Parathyroid adenoma (tissue), 2 donors: ENCODE results near the gene OTX2.

Source experiments
- H2AFZ ChIP-seq: fragments of 300-600 bp; sonication (generic); one replicate; pipeline ENCODE4 v1.7.0; 2017; ENCODE audit warnings: antibody characterized with exemption, mild to moderate bottlenecking
- H3K27ac ChIP-seq: fragments of 300-600 bp; sonication (generic); one replicate; pipeline ENCODE4 v1.7.0; 2017
- H3K27me3 ChIP-seq: fragments of 300-600 bp; sonication (generic); one replicate; pipeline ENCODE4 v1.7.0; 2017; ENCODE audit warnings: low read length; ENCODE audit not compliant: control insufficient read depth, insufficient read depth
- H3K36me3 ChIP-seq: fragments of 300-600 bp; sonication (generic); one replicate; pipeline ENCODE4 v1.7.0; 2017; ENCODE audit warnings: low read length; ENCODE audit not compliant: control insufficient read depth, insufficient read depth
- H3K4me1 ChIP-seq: fragments of 300-600 bp; sonication (generic); one replicate; pipeline ENCODE4 v1.7.0; 2017; ENCODE audit warnings: control low read depth
- H3K4me2 ChIP-seq: fragments of 300-600 bp; sonication (generic); one replicate; pipeline ENCODE4 v1.7.0; 2017; ENCODE audit warnings: low read length
- H3K4me3 ChIP-seq: fragments of 300-600 bp; sonication (generic); one replicate; pipeline ENCODE4 v1.7.0; 2017; ENCODE audit warnings: low read depth, low read length
- H3K79me2 ChIP-seq: fragments of 300-600 bp; sonication (generic); one replicate; pipeline ENCODE4 v1.7.0; 2017; ENCODE audit warnings: control low read depth
- H3K9ac ChIP-seq: fragments of 300-600 bp; sonication (generic); one replicate; pipeline ENCODE4 v1.7.0; 2017; ENCODE audit warnings: mild to moderate bottlenecking
- H3K9me3 ChIP-seq: fragments of 300-600 bp; sonication (generic); one replicate; pipeline ENCODE4 v1.7.0; 2017; ENCODE audit warnings: low read length; ENCODE audit not compliant: control insufficient read depth
- CTCF ChIP-seq: fragments of 300-600 bp; sonication (generic); IDR thresholded peaks from one replicate; pipeline ENCODE4 v1.7.0; 2017; ENCODE audit warnings: antibody characterized with exemption, mild to moderate bottlenecking
- donor health status: primary hyperparathyroidism.

Gene OTX2

DNA sequence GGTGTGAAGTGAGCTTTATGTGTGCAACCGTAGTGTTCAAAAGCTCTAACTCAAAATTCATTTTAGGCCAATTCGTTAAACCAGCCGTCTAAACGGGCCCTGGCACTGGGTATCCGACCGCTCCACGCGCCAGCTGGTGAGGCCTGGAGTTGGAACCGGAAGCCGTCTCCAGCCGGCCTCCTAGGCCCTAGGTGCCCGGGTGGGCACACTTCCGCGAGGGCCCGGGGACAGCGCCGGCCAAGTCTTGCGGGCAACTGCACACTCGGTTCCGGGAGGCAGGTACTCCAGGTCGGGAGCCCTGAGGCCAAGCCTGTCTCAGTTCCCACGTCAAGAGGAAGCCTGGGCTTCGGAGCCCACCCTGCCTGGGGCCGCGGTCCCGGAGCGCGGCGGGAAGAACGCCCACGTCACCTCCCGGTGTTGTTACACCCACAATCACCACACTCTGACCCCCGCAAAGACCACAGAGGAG lies 16.2 kb downstream of the OTX2 start:
- no peaks in the 10 kb centered on the region for H3K79me2 ChIP-seq
- no peak overlapping the region for H2AFZ ChIP-seq
- H3K27me3 ChIP-seq, result peaks cover 28% of the 10 kb centered on the region
- H3K9ac ChIP-seq, result no peak overlapping the region
- no peak overlapping the region for H3K4me3 ChIP-seq
- no peak overlapping the region for H3K4me2 ChIP-seq
- H3K4me1 ChIP-seq, result no peaks in the 10 kb centered on the region
- H3K36me3 ChIP-seq, result no peaks in the 10 kb centered on the region
- no peak for TF ChIP-seq CTCF
- H3K27ac ChIP-seq, result no peak overlapping the region
- H3K9me3 ChIP-seq, result no peaks in the 10 kb centered on the region

DNA sequence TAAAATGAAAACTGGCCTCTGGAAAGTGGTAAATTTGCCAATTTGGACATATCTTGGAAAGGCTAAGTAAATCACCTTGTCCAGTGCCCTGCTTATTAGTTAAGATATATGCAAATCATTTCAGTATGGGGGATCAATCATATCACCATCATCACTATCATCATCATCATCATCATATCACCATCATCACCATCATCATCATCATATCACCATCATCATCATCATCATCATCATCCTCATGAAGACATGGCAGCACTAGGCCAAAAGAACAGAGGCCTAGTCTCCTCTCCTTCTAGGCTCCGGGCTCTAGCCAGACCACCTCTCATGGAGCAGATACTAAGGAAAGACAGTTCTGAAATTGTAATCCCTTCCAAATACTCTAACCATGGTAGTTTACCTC lies 20.3 kb downstream of the OTX2 start:
- no peak overlapping the region for H3K4me2 ChIP-seq
- H3K4me1 ChIP-seq, result no peaks in the 10 kb centered on the region
- H3K79me2 ChIP-seq, result no peaks in the 10 kb centered on the region
- no peak for TF ChIP-seq CTCF
- H3K9me3 ChIP-seq, result no peaks in the 10 kb centered on the region
- H3K27me3 ChIP-seq, result no peaks in the 10 kb centered on the region
- no peak overlapping the region for H3K9ac ChIP-seq
- no peak overlapping the region for H3K4me3 ChIP-seq
- H3K27ac ChIP-seq, result no peak overlapping the region
- H2AFZ ChIP-seq, result no peak overlapping the region
- H3K36me3 ChIP-seq, result no peaks in the 10 kb centered on the region

DNA sequence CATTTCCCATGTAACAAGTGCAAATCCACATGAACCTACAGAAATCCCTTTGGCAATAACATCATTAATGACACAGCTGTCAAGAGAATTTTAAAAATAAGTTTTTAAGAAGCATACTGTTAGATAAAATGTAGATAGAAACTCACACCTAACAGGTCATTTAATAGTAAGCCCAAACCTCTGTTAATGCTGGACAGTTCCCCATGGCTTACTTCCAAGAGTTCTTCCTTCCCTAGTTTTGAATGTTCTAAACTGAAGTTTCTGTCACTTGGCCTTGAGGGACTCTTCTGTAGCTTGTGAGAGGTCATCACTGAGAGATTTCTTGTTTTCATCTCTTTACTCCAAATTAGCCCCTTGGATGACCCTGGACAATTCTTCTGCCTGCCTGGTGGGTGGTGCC lies 22.7 kb downstream of the OTX2 start:
- no peak overlapping the region for H3K9ac ChIP-seq
- H2AFZ ChIP-seq, result no peak overlapping the region
- H3K27ac ChIP-seq, result no peak overlapping the region
- no peaks in the 10 kb centered on the region for H3K27me3 ChIP-seq
- no peaks in the 10 kb centered on the region for H3K9me3 ChIP-seq
- no peaks in the 10 kb centered on the region for H3K79me2 ChIP-seq
- TF ChIP-seq CTCF, result no peak
- H3K4me1 ChIP-seq, result no peaks in the 10 kb centered on the region
- H3K36me3 ChIP-seq, result no peaks in the 10 kb centered on the region
- H3K4me2 ChIP-seq, result no peak overlapping the region
- H3K4me3 ChIP-seq, result no peak overlapping the region

- H2AFZ ChIP-seq, result no peak overlapping the region
- no peak for TF ChIP-seq CTCF
- no peak overlapping the region for H3K4me3 ChIP-seq
- no peak overlapping the region for H3K9ac ChIP-seq
- no peaks in the 10 kb centered on the region for H3K36me3 ChIP-seq
- no peaks in the 10 kb centered on the region for H3K4me1 ChIP-seq
- no peaks in the 10 kb centered on the region for H3K79me2 ChIP-seq
- no peak overlapping the region for H3K4me2 ChIP-seq
- no peaks in the 10 kb centered on the region for H3K27me3 ChIP-seq
- no peaks in the 10 kb centered on the region for H3K9me3 ChIP-seq
- no peak overlapping the region for H3K27ac ChIP-seq
These were observed 27.6 kb downstream of the OTX2 start for GRCh38 chr14:56782711-56783110.

GRCh38 chr14:56774503-56774902 lies 35.8 kb downstream of the OTX2 start:
- H3K36me3 ChIP-seq, result no peaks in the 10 kb centered on the region
- TF ChIP-seq CTCF, result no peak
- no peaks in the 10 kb centered on the region for H3K4me1 ChIP-seq
- H3K4me3 ChIP-seq, result no peak overlapping the region
- no peaks in the 10 kb centered on the region for H3K9me3 ChIP-seq
- no peak overlapping the region for H3K9ac ChIP-seq
- H2AFZ ChIP-seq, result no peak overlapping the region
- H3K27me3 ChIP-seq, result no peaks in the 10 kb centered on the region
- no peaks in the 10 kb centered on the region for H3K79me2 ChIP-seq
- H3K27ac ChIP-seq, result no peak overlapping the region
- no peak overlapping the region for H3K4me2 ChIP-seq
